HepG2 (cell line): ENCODE results near the gene VSNL1. TPM values are rescaled to one million over a fixed set of nuclear protein-coding genes. Genes with fewer than 3 reads are reported as not detected.

Experiments used
- ATAC-seq: fragments of 200-7000 bp; cut with Tn5 transposase; 3 replicates; pipeline ENCODE4 v1.9.1; 2020; ENCODE audit warnings: mild to moderate bottlenecking, moderate library complexity
- BruUV-seq: library from RNA; stranded (reverse); fragments of 400-500 nt; replicated peaks from 2 replicates; lab custom pipeline; 2021; lab: Mats Ljungman, UMichigan
- CTCF ChIA-PET: fragments of 300-600 bp; formaldehyde crosslinking; extraction: SDS; loops from one replicate; lab custom pipeline; 2021; ENCODE audit warnings: low total read pairs, inconsistent platforms, low intra/inter-chr PET ratio; lab: Yijun Ruan, JAX
- POLR2A ChIA-PET: fragments of 350-600 bp; sonication (Branson Sonifier 250); formaldehyde crosslinking; loops from one replicate; lab custom pipeline; 2020; ENCODE audit warnings: antibody characterized with exemption, inconsistent platforms; lab: Yijun Ruan, JAX
- DNase-seq: peaks from one replicate; pipeline ENCODE4 v3.0.0-alpha.2; 2015; ENCODE audit warnings: low spot score
- FAIRE-seq: peaks from 3 replicates; lab custom pipeline; 2011; peaks lifted over from hg19 to GRCh38; lab: Jason Lieb, UNC
- H2AFZ ChIP-seq: one replicate; pipeline ENCODE4 v1.6.1; 2011; ENCODE audit warnings: low read length, inconsistent platforms
- H3K27ac ChIP-seq: fragments of 300-600 bp; 3 replicates; pipeline ENCODE4 v1.8.0; 2011; ENCODE audit warnings: mixed run types, mild to moderate bottlenecking, mixed read lengths, low read length, inconsistent platforms; ENCODE audit not compliant: insufficient read depth; ENCODE audit errors: extremely low read length
- H3K27me3 ChIP-seq, 2 experiments: fragments of 200-600 bp in 1 of 2; 2 replicates in 1 of 2; 3 replicates in 1 of 2; pipeline versions ENCODE4 v1.6.0 to v1.8.0; 2011; ENCODE audit warnings: low read length in 2 of 2, mild to moderate bottlenecking in 2 of 2, moderate library complexity in 2 of 2, inconsistent platforms in 1 of 2; ENCODE audit not compliant: insufficient read depth in 2 of 2, control insufficient read depth in 1 of 2
- H3K36me3 ChIP-seq, 2 experiments: fragments of 200-600 bp in 1 of 2; replicated peaks in 1 of 2; 2 replicates in 1 of 2; 3 replicates in 1 of 2; pipeline versions ENCODE4 v1.5.1 to v1.8.0; 2011; ENCODE audit warnings: low read length in 2 of 2, inconsistent platforms in 1 of 2; ENCODE audit not compliant: insufficient read depth in 2 of 2, control insufficient read depth in 1 of 2
- H3K4me1 ChIP-seq: 2 replicates; pipeline ENCODE4 v1.5.1; 2012; ENCODE audit warnings: low read length, inconsistent platforms; ENCODE audit not compliant: insufficient read depth
- H3K4me2 ChIP-seq: 2 replicates; pipeline ENCODE4 v1.6.0; 2011; ENCODE audit warnings: low read depth, low read length, inconsistent platforms
- H3K4me3 ChIP-seq, 3 experiments: fragments of 200-600 bp in 1 of 3; sonication (generic), shearing (Covaris generic) in 1 of 3; replicated peaks in 1 of 3; 2 replicates each; pipeline ENCODE4 v1.5.1; 2011 to 2016; ENCODE audit warnings: low read length in 3 of 3, inconsistent platforms in 2 of 3, low read depth in 2 of 3, mild to moderate bottlenecking in 2 of 3, control low read depth in 1 of 3, mixed read lengths in 1 of 3; ENCODE audit not compliant: insufficient read depth in 1 of 3
- H3K79me2 ChIP-seq: one replicate; pipeline ENCODE4 v1.6.1; 2011; ENCODE audit warnings: low read length, inconsistent platforms; ENCODE audit not compliant: insufficient read depth
- H3K9ac ChIP-seq: 2 replicates; pipeline ENCODE4 v1.6.0; 2011; ENCODE audit warnings: mild to moderate bottlenecking, low read depth, low read length, inconsistent platforms; ENCODE audit not compliant: insufficient read depth
- H3K9me3 ChIP-seq: 2 replicates; pipeline ENCODE4 v1.5.1; 2012; ENCODE audit warnings: mild to moderate bottlenecking, low read length
- H4K20me1 ChIP-seq: 2 replicates; pipeline ENCODE4 v1.6.0; 2011; ENCODE audit warnings: inconsistent platforms, mild to moderate bottlenecking, low read length, moderate library complexity; ENCODE audit not compliant: insufficient read depth
- FOXK1 ChIP-seq: sonication (generic); formaldehyde crosslinking; IDR thresholded peaks from 2 replicates; pipeline ENCODE4 v1.4.0; 2020; ENCODE audit warnings: low read depth, missing genetic modification reagents, borderline replicate concordance
- HMGXB4 ChIP-seq, 2 experiments: sonication (generic) in 1 of 2; formaldehyde crosslinking in 1 of 2; IDR thresholded peaks; 2 replicates each; pipeline versions ENCODE4 v1.4.0 to v1.6.1; 2018 to 2020; ENCODE audit warnings: missing genetic modification reagents in 2 of 2, borderline replicate concordance in 1 of 2, low read depth in 1 of 2, mild to moderate bottlenecking in 1 of 2, missing biosample characterization in 1 of 2
- KDM1A ChIP-seq: IDR thresholded peaks from 2 replicates; pipeline ENCODE4 v1.6.1; 2016; ENCODE audit warnings: missing compliant biosample characterization
- MEIS1 ChIP-seq: sonication (generic); formaldehyde crosslinking; IDR thresholded peaks from 2 replicates; pipeline ENCODE4 v1.9.0; 2021; ENCODE audit warnings: mild to moderate bottlenecking, missing genetic modification reagents, moderate library complexity, borderline replicate concordance
- MXI1 ChIP-seq: IDR thresholded peaks from 3 replicates; pipeline ENCODE4 v1.6.1; 2012; ENCODE audit warnings: low read depth, low read length, inconsistent platforms, borderline replicate concordance
- REPIN1 ChIP-seq: sonication (generic); formaldehyde crosslinking; IDR thresholded peaks from 2 replicates; pipeline ENCODE4 v1.8.0; 2022; ENCODE audit warnings: missing genetic modification reagents, low read depth, mild to moderate bottlenecking, borderline replicate concordance
- RXRB ChIP-seq: IDR thresholded peaks from 2 replicates; pipeline ENCODE4 v1.6.1; 2016; ENCODE audit warnings: borderline replicate concordance, missing genetic modification reagents, missing compliant biosample characterization
- SAP130 ChIP-seq: IDR thresholded peaks from 2 replicates; pipeline ENCODE4 v1.6.1; 2016; ENCODE audit warnings: low read depth
- TBX2 ChIP-seq: sonication (generic); formaldehyde crosslinking; IDR thresholded peaks from 2 replicates; pipeline ENCODE4 v1.5.0; 2020; ENCODE audit warnings: missing genetic modification reagents, mild to moderate bottlenecking, borderline replicate concordance
- ZFP36L1 ChIP-seq: sonication (generic); formaldehyde crosslinking; IDR thresholded peaks from 2 replicates; pipeline ENCODE4 v1.8.0; 2022; ENCODE audit warnings: mild to moderate bottlenecking, missing genetic modification reagents, moderate library complexity
- ZNF331 ChIP-seq: sonication (generic); formaldehyde crosslinking; IDR thresholded peaks from 2 replicates; pipeline ENCODE4 v1.4.0; 2020; ENCODE audit warnings: missing genetic modification reagents
- ZNF383 ChIP-seq: sonication (generic); formaldehyde crosslinking; IDR thresholded peaks from 2 replicates; pipeline ENCODE4 v1.4.0; 2020; ENCODE audit warnings: missing genetic modification reagents, mild to moderate bottlenecking, borderline replicate concordance
- ZNF776 ChIP-seq: sonication (generic); formaldehyde crosslinking; IDR thresholded peaks from 2 replicates; pipeline ENCODE4 v1.4.0; 2020; ENCODE audit warnings: mild to moderate bottlenecking, missing genetic modification reagents
- WGBS: methylation state at CpG from one replicate; pipeline ENCODE4 v1.1.6; 2017; ENCODE audit warnings: low lambda C conversion rate; 5-methylcytosine and 5-hydroxymethylcytosine counted together
- in situ Hi-C: cut with HindIII; loops from 2 replicates; pipeline ENCODE4 v1.10.0; 2017; ENCODE audit warnings: low pct_unique_long_range_greater_than_20kb; ENCODE audit not compliant: extremely low pct_ligation_motif_present
- intact Hi-C: fragments of 100-400 bp; cut with micrococcal nuclease; formaldehyde crosslinking; loops from one replicate; pipeline ENCODE4 v1.10.0; 2022; ENCODE audit not compliant: unreplicated experiment
- polyA plus RNA-seq, 8 experiments: library from polyadenylated mRNA; depleted of rRNA in 3 of 8; stranded (reverse) in 7 of 8; unstranded in 1 of 8; fragments of >200 nt; fragmentation: Illumina TruSeq in 4 of 8; extraction: Trizol in 4 of 8; gene quantifications; 2 replicates each; pipeline versions ENCODE4 v1.2.1 to v1.2.3, GENCODE V29; 2011 to 2016; ENCODE audit warnings: low read depth in 4 of 8, missing spikeins in 1 of 8, mixed read lengths in 1 of 8; ENCODE audit not compliant: insufficient read depth in 1 of 8
- total RNA-seq, 5 experiments: library from RNA; depleted of rRNA; stranded (reverse); fragments of >200 nt; fragmentation: Illumina TruSeq; extraction: Trizol; gene quantifications; 2 replicates each; pipeline ENCODE4 v1.2.3, GENCODE V29; 2016; ENCODE audit warnings: low read depth in 1 of 5

Gene VSNL1
- total and polyA plus RNA-seq, 2 of the 13 experiments (the other 11 are each of a cell fraction or from before 2014, with no cell fraction given) = 63.2 to 95.9 TPM

DNA sequence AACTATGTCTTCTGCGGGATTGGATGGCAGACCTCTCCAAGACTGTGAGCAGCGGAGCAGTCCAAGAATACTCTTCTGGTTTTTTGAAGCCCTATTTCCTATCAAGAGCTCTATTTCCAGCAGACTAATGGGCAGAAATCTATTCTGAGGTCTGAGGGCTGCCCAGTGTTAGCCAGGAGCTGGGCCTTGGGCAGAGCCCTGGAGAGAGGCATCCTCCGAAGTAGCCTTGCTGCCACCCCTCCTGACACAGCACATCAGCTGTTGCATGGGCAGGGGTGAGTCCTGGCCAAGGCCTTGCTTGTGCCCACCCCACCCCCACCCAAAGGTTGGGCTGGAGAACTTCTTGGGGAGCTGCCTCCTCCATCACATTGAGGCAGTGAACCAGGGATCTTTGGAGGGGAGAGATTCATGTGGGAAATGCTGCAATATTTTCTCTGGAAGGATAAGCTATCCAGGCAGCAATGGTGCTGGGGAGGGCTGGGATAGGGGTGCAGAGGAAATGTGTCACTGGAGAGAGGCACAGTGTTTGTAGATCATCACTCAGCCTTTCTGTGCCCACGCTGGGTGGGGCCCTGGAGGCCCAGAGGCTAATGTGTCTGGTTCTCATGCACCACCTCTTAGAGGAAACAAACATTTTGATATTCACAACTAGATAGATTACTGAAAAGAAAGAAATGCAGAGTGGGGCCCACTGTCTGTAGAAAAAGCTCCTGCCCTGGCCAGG lies 104.7 kb downstream of the VSNL1 start:
- FAIRE-seq = no peak
- intact Hi-C loops = no loop called here
- H3K79me2 ChIP-seq = no peaks in the 10 kb centered on the region
- TF ChIP-seq MXI1 (no peak), TBX2 (CRISPR knock-in tag) (0 out of 2 replicates have a peak, but pooled peaks have one; percentile 34)
- TF ChIP-seq, all 625 proteins: peak for 1
- Histone ChIP-seq H3K4me1 (peaks cover 33% of the 10 kb centered on the region), H3K27ac (peak overlapping the region; percentile 11), H2AFZ (no peak overlapping the region), H4K20me1 (peaks cover 17% of the 10 kb centered on the region), H3K27me3 (no peaks in the 10 kb centered on the region), H3K4me2 (no peak overlapping the region), H3K9ac (no peak overlapping the region), H3K4me3 (no peak overlapping the region), H3K9me3 (no peaks in the 10 kb centered on the region), H3K36me3 (peaks cover 17 to 34% of the 10 kb centered on the region in 2 experiments)
- POLR2A ChIA-PET = interaction anchor here (1.2 to 1.5 kb wide), 2 partner anchors 11 to 105 kb away, joined by 3 to 6 read pairs; partner anchors contain the start of gene VSNL1
- in situ Hi-C loops = loop anchor here (5.0 to 10.0 kb wide), 2 partner anchors 103 to 170 kb away; partner anchors contain the start of gene VSNL1
- 97% methylated on average over 4 of the region's 4 CpGs for WGBS
- DNase-seq (no peak), ATAC-seq (peak; percentile 44)
- CTCF ChIA-PET = interaction anchor here (1.2 to 1.4 kb wide), 2 partner anchors 26 to 174 kb away, joined by 3 to 8 read pairs; no protein-coding TSS in a partner anchor
- BruUV-seq = no TSS peak

GRCh38 chr2:17646081-17646554 lies 105.6 kb downstream of the VSNL1 start:
- H3K36me3 ChIP-seq = peaks cover 22 to 43% of the 10 kb centered on the region in 2 experiments
- no TSS peak for BruUV-seq
- no peak overlapping the region for H3K9ac ChIP-seq
- in situ Hi-C loops (loop anchor here (5.0 to 10.0 kb wide), 2 partner anchors 104 to 171 kb away; partner anchors contain the start of gene VSNL1), intact Hi-C loops (loop anchor here (1.0 kb wide), 5 partner anchors 25 to 175 kb away; partner anchors contain the start of gene VSNL1)
- peaks cover 33% of the 10 kb centered on the region for H3K4me1 ChIP-seq
- peak overlapping the region; percentile 11 for H3K27ac ChIP-seq
- H3K9me3 ChIP-seq = no peaks in the 10 kb centered on the region
- H3K4me2 ChIP-seq = no peak overlapping the region
- WGBS = 5% methylated on average over 3 of the region's 3 CpGs
- FAIRE-seq (peak; percentile 85), ATAC-seq (peak; percentile 72), DNase-seq (peak; percentile 83)
- CTCF ChIA-PET = interaction anchor here (1.2 to 1.4 kb wide), 2 partner anchors 25 to 175 kb away, joined by 3 to 8 read pairs; no protein-coding TSS in a partner anchor
- H4K20me1 ChIP-seq = peaks cover 17% of the 10 kb centered on the region
- no peaks in the 10 kb centered on the region for H3K27me3 ChIP-seq
- POLR2A ChIA-PET = interaction anchor here (1.2 to 1.5 kb wide), 2 partner anchors 12 to 106 kb away, joined by 3 to 6 read pairs; partner anchors contain the start of gene VSNL1
- H3K4me3 ChIP-seq = no peak overlapping the region
- H2AFZ ChIP-seq = no peak overlapping the region
- H3K79me2 ChIP-seq = no peaks in the 10 kb centered on the region
- TF ChIP-seq FOXK1 (CRISPR knock-in tag) (0 out of 2 replicates have a peak, but pooled peaks have one; percentile 33), ZNF383 (CRISPR knock-in tag) (no peak), ZNF331 (CRISPR knock-in tag) (0 out of 2 replicates have a peak, but pooled peaks have one; percentile 19), ZFP36L1 (CRISPR knock-in tag) (no peak), HMGXB4 (CRISPR knock-in tag; IDR thresholded peaks at IDR 0.05; ENCODE audit: borderline replicate concordance in 1 of 2, low read depth in 1 of 2) (0 out of 4 replicates have a peak, but pooled peaks of 1 of the 2 experiments have one; percentile 48), ZNF776 (CRISPR knock-in tag) (no peak), RXRB (CRISPR knock-in tag) (peak; percentile 50; the same call in 1 of the 2 replicates), REPIN1 (CRISPR knock-in tag) (peak; percentile 63; the same call in 1 of the 2 replicates), SAP130 (CRISPR knock-in tag) (peak; percentile 53; the same call in 1 of the 2 replicates), MEIS1 (CRISPR knock-in tag) (no peak), KDM1A (CRISPR knock-in tag) (0 out of 2 replicates have a peak, but pooled peaks have one; percentile 64)
